Stimulated activated memory B cell treated with anti-CD40 and anti-IgM and Interleukin-4, amounts not matched to agents 10 μg/mL and 1 μg/mL and 100 μg/mL, for 72 hours (primary cell): ENCODE results near the gene ASCL5.

Experiments
- ATAC-seq: fragments of 150-1000 bp; cut with Tn5 transposase; 2 replicates; pipeline ENCODE4 v1.10.0; 2021
- H3K27ac Mint-ChIP-seq: one replicate; pipeline ENCODE4 v1.8.0; 2022; ENCODE audit warnings: mild to moderate bottlenecking, mixed read lengths
- H3K27me3 Mint-ChIP-seq: one replicate; pipeline ENCODE4 v1.8.0; 2022; ENCODE audit warnings: mixed read lengths
- H3K36me3 Mint-ChIP-seq: one replicate; pipeline ENCODE4 v1.8.0; 2022; ENCODE audit warnings: mixed read lengths
- H3K4me1 Mint-ChIP-seq: one replicate; pipeline ENCODE4 v1.8.0; 2022; ENCODE audit warnings: mixed read lengths
- H3K4me3 Mint-ChIP-seq: one replicate; pipeline ENCODE4 v1.8.0; 2022; ENCODE audit warnings: mild to moderate bottlenecking, moderate library complexity, mixed read lengths
- H3K9me3 Mint-ChIP-seq: one replicate; pipeline ENCODE4 v1.8.0; 2022; ENCODE audit warnings: mixed read lengths

Gene ASCL5

GRCh38 chr1:201093962-201094361, 33.0 kb downstream of the ASCL5 start:
- ATAC-seq, result no peak
- no peaks in the 10 kb centered on the region for H3K4me1 Mint-ChIP-seq

GRCh38 chr1:201093561-201093960, 33.4 kb downstream of the ASCL5 start:
- no peaks in the 10 kb centered on the region for H3K36me3 Mint-ChIP-seq
- no peak overlapping the region for H3K4me3 Mint-ChIP-seq
- H3K27ac Mint-ChIP-seq, result no peak overlapping the region
- H3K27me3 Mint-ChIP-seq, result peaks cover 35% of the 10 kb centered on the region
- ATAC-seq, result no peak
- H3K4me1 Mint-ChIP-seq, result no peaks in the 10 kb centered on the region
- no peaks in the 10 kb centered on the region for H3K9me3 Mint-ChIP-seq

More at GRCh38 chr1:201093962-201094361, 33.0 kb downstream of the ASCL5 start:
- Mint-ChIP-seq H3K4me3 (no peak overlapping the region), H3K36me3 (no peaks in the 10 kb centered on the region), H3K9me3 (no peaks in the 10 kb centered on the region), H3K27ac (no peak overlapping the region), H3K27me3 (peaks cover 33% of the 10 kb centered on the region)

GRCh38 chr1:201092738-201093137, 34.2 kb downstream of the ASCL5 start:
- Mint-ChIP-seq H3K4me3 (no peak overlapping the region), H3K27ac (no peak overlapping the region), H3K4me1 (no peaks in the 10 kb centered on the region), H3K27me3 (peaks cover 42% of the 10 kb centered on the region), H3K36me3 (no peaks in the 10 kb centered on the region), H3K9me3 (no peaks in the 10 kb centered on the region)
- ATAC-seq, result no peak

- no peak for ATAC-seq
- peaks cover 39% of the 10 kb centered on the region for H3K27me3 Mint-ChIP-seq
- H3K27ac Mint-ChIP-seq, result no peak overlapping the region
- no peaks in the 10 kb centered on the region for H3K9me3 Mint-ChIP-seq
- no peak overlapping the region for H3K4me3 Mint-ChIP-seq
- H3K36me3 Mint-ChIP-seq, result no peaks in the 10 kb centered on the region
- no peaks in the 10 kb centered on the region for H3K4me1 Mint-ChIP-seq
Observed at GRCh38 chr1:201091256-201091655, 35.7 kb downstream of the ASCL5 start.

GRCh38 chr1:201090541-201090940, 36.4 kb downstream of the ASCL5 start:
- no peak for ATAC-seq
- Mint-ChIP-seq H3K36me3 (no peaks in the 10 kb centered on the region), H3K4me1 (no peaks in the 10 kb centered on the region), H3K9me3 (no peaks in the 10 kb centered on the region), H3K27me3 (peaks cover 45% of the 10 kb centered on the region), H3K27ac (no peak overlapping the region), H3K4me3 (no peak overlapping the region)

GRCh38 chr1:201089596-201089995, 37.4 kb downstream of the ASCL5 start:
- H3K36me3 Mint-ChIP-seq, result no peaks in the 10 kb centered on the region
- no peak overlapping the region for H3K4me3 Mint-ChIP-seq
- no peak overlapping the region for H3K27ac Mint-ChIP-seq
- ATAC-seq, result no peak
- H3K9me3 Mint-ChIP-seq, result no peaks in the 10 kb centered on the region
- H3K4me1 Mint-ChIP-seq, result no peaks in the 10 kb centered on the region
- H3K27me3 Mint-ChIP-seq, result peaks cover 52% of the 10 kb centered on the region

GRCh38 chr1:201088901-201089525, 38.0 kb downstream of the ASCL5 start:
- H3K27ac Mint-ChIP-seq, result no peak overlapping the region
- no peaks in the 10 kb centered on the region for H3K36me3 Mint-ChIP-seq
- H3K4me1 Mint-ChIP-seq, result no peaks in the 10 kb centered on the region
- no peak for ATAC-seq
- H3K9me3 Mint-ChIP-seq, result no peaks in the 10 kb centered on the region
- H3K27me3 Mint-ChIP-seq, result peaks cover 57% of the 10 kb centered on the region
- no peak overlapping the region for H3K4me3 Mint-ChIP-seq

- no peak overlapping the region for H3K27ac Mint-ChIP-seq
- H3K36me3 Mint-ChIP-seq, result no peaks in the 10 kb centered on the region
- H3K27me3 Mint-ChIP-seq, result peaks cover 57% of the 10 kb centered on the region
- H3K4me1 Mint-ChIP-seq, result no peaks in the 10 kb centered on the region
- ATAC-seq, result no peak
- H3K9me3 Mint-ChIP-seq, result no peaks in the 10 kb centered on the region
- H3K4me3 Mint-ChIP-seq, result no peak overlapping the region
Observed at GRCh38 chr1:201088395-201088794, 38.6 kb downstream of the ASCL5 start.

- Mint-ChIP-seq H3K36me3 (no peaks in the 10 kb centered on the region), H3K27me3 (peaks cover 44% of the 10 kb centered on the region), H3K27ac (no peak overlapping the region), H3K4me3 (no peak overlapping the region), H3K4me1 (no peaks in the 10 kb centered on the region), H3K9me3 (no peaks in the 10 kb centered on the region)
- peak; percentile 63 for ATAC-seq
Observed at GRCh38 chr1:201085902-201086735, 40.9 kb downstream of the ASCL5 start.

GRCh38 chr1:201084295-201084694, 42.7 kb downstream of the ASCL5 start:
- Mint-ChIP-seq H3K27ac (no peak overlapping the region), H3K4me1 (no peaks in the 10 kb centered on the region), H3K27me3 (peaks cover 39% of the 10 kb centered on the region), H3K9me3 (no peaks in the 10 kb centered on the region), H3K36me3 (no peaks in the 10 kb centered on the region), H3K4me3 (no peak overlapping the region)
- no peak for ATAC-seq

- no peak for ATAC-seq
- H3K36me3 Mint-ChIP-seq, result no peaks in the 10 kb centered on the region
- H3K9me3 Mint-ChIP-seq, result no peaks in the 10 kb centered on the region
- H3K4me3 Mint-ChIP-seq, result no peak overlapping the region
- peaks cover 34% of the 10 kb centered on the region for H3K27me3 Mint-ChIP-seq
- no peak overlapping the region for H3K27ac Mint-ChIP-seq
- no peaks in the 10 kb centered on the region for H3K4me1 Mint-ChIP-seq
Observed at GRCh38 chr1:201083741-201084140, 43.2 kb downstream of the ASCL5 start.

- H3K36me3 Mint-ChIP-seq, result no peaks in the 10 kb centered on the region
- H3K27me3 Mint-ChIP-seq, result peaks cover 9% of the 10 kb centered on the region
- H3K4me1 Mint-ChIP-seq, result no peaks in the 10 kb centered on the region
- H3K27ac Mint-ChIP-seq, result no peak overlapping the region
- no peak for ATAC-seq
- no peak overlapping the region for H3K4me3 Mint-ChIP-seq
- H3K9me3 Mint-ChIP-seq, result no peaks in the 10 kb centered on the region
Observed at GRCh38 chr1:201080135-201080534, 46.8 kb downstream of the ASCL5 start.

- Mint-ChIP-seq H3K4me3 (no peak overlapping the region), H3K27ac (no peak overlapping the region), H3K4me1 (no peaks in the 10 kb centered on the region), H3K9me3 (no peaks in the 10 kb centered on the region), H3K36me3 (no peaks in the 10 kb centered on the region), H3K27me3 (no peaks in the 10 kb centered on the region)
- no peak for ATAC-seq
Observed at GRCh38 chr1:201077736-201078135, 49.2 kb downstream of the ASCL5 start.

- Mint-ChIP-seq H3K36me3 (no peaks in the 10 kb centered on the region), H3K4me1 (no peaks in the 10 kb centered on the region), H3K27ac (no peak overlapping the region), H3K4me3 (no peak overlapping the region), H3K27me3 (no peaks in the 10 kb centered on the region), H3K9me3 (no peaks in the 10 kb centered on the region)
- no peak for ATAC-seq
Observed at GRCh38 chr1:201077116-201077515, 49.9 kb downstream of the ASCL5 start.

GRCh38 chr1:201076092-201076491, 50.9 kb downstream of the ASCL5 start:
- no peak overlapping the region for H3K4me3 Mint-ChIP-seq
- H3K27me3 Mint-ChIP-seq, result no peaks in the 10 kb centered on the region
- H3K36me3 Mint-ChIP-seq, result no peaks in the 10 kb centered on the region
- no peak for ATAC-seq
- peaks cover 9% of the 10 kb centered on the region for H3K4me1 Mint-ChIP-seq
- H3K27ac Mint-ChIP-seq, result no peak overlapping the region
- no peaks in the 10 kb centered on the region for H3K9me3 Mint-ChIP-seq

- Mint-ChIP-seq H3K4me1 (peaks cover 11% of the 10 kb centered on the region), H3K27me3 (no peaks in the 10 kb centered on the region), H3K9me3 (no peaks in the 10 kb centered on the region), H3K27ac (no peak overlapping the region), H3K4me3 (no peak overlapping the region), H3K36me3 (no peaks in the 10 kb centered on the region)
- ATAC-seq, result no peak
Observed at GRCh38 chr1:201074018-201074417, 53.0 kb downstream of the ASCL5 start.
